AG08395 (cell line): ENCODE data around the gene RAI1.
A peak's percentile ranks its signal among the peaks of the same experiment; 100 is the strongest.

Experiments
- DNase-seq: peaks from one replicate; pipeline ENCODE4 v3.0.0; 2012; ENCODE audit warnings: mixed read lengths, low spot score

The RAI1 gene

GRCh38 chr17:17716837-17717523 lies 35.7 kb downstream of the RAI1 start:
- DNase-seq, result no peak

- DNase-seq, result no peak
Observed at GRCh38 chr17:17718251-17718650, 37.0 kb downstream of the RAI1 start.

GRCh38 chr17:17719199-17719940 lies 38.1 kb downstream of the RAI1 start:
- DNase-seq, result no peak

GRCh38 chr17:17719966-17720543 lies 38.8 kb downstream of the RAI1 start:
- no peak for DNase-seq

- DNase-seq, result no peak
Observed at GRCh38 chr17:17721140-17721668, 39.9 kb downstream of the RAI1 start.

- no peak for DNase-seq
Observed at GRCh38 chr17:17722081-17722905, 41.0 kb downstream of the RAI1 start.

- no peak for DNase-seq
Observed at GRCh38 chr17:17722906-17723353, 41.7 kb downstream of the RAI1 start.

GRCh38 chr17:17723354-17724261 lies 42.4 kb downstream of the RAI1 start:
- DNase-seq, result peak; percentile 77

- DNase-seq, result peak; percentile 45
Observed at GRCh38 chr17:17724307-17725010, 43.2 kb downstream of the RAI1 start.

GRCh38 chr17:17725011-17725751 lies 43.9 kb downstream of the RAI1 start:
- DNase-seq, result no peak

GRCh38 chr17:17725752-17726457 lies 44.6 kb downstream of the RAI1 start:
- DNase-seq, result no peak

- DNase-seq, result no peak
Observed at GRCh38 chr17:17726458-17727060, 45.3 kb downstream of the RAI1 start.

GRCh38 chr17:17727111-17727659 lies 45.9 kb downstream of the RAI1 start:
- no peak for DNase-seq

- DNase-seq, result no peak
Observed at GRCh38 chr17:17728146-17728545, 46.9 kb downstream of the RAI1 start.

GRCh38 chr17:17728550-17729251 lies 47.4 kb downstream of the RAI1 start:
- no peak for DNase-seq

- DNase-seq, result no peak
Observed at GRCh38 chr17:17729620-17730249, 48.5 kb downstream of the RAI1 start.
